Naive B cell (primary cell): ENCODE results near the gene PDIK1L. TPM values are rescaled to one million over a fixed set of nuclear protein-coding genes. Genes with fewer than 3 reads are reported as not detected.
A peak's percentile ranks its signal among the peaks of the same experiment; 100 is the strongest.

Experiments used
- ATAC-seq, 2 donors: fragments of 150-1000 bp; cut with Tn5 transposase; 2 replicates each; pipeline ENCODE4 v1.10.0; 2021; ENCODE audit warnings: low read depth in 2 of 2, mild to moderate bottlenecking in 2 of 2, moderate library complexity in 2 of 2
- DNase-seq: peaks from one replicate; pipeline ENCODE4 v3.0.0; 2022
- H3K27ac Mint-ChIP-seq, 6 donors: one replicate each; pipeline ENCODE4 v1.8.0; 2020 to 2022; ENCODE audit warnings: mild to moderate bottlenecking in 6 of 6, mixed read lengths in 6 of 6, moderate library complexity in 5 of 6, inconsistent platforms in 2 of 6
- H3K27me3 Mint-ChIP-seq, 3 donors: one replicate each; pipeline ENCODE4 v1.8.0; 2021 to 2022; ENCODE audit warnings: mixed read lengths in 3 of 3, mild to moderate bottlenecking in 1 of 3
- H3K36me3 Mint-ChIP-seq, 2 donors: one replicate each; pipeline ENCODE4 v1.8.0; 2020 to 2022; ENCODE audit warnings: mixed read lengths in 2 of 2, inconsistent platforms in 1 of 2, mild to moderate bottlenecking in 1 of 2
- H3K4me1 Mint-ChIP-seq, 3 donors: one replicate each; pipeline ENCODE4 v1.8.0; 2020 to 2022; ENCODE audit warnings: mixed read lengths in 3 of 3, inconsistent platforms in 1 of 3, mild to moderate bottlenecking in 1 of 3, moderate library complexity in 1 of 3
- H3K4me3 Mint-ChIP-seq, 8 donors: one replicate each; pipeline ENCODE4 v1.8.0; 2020 to 2022; ENCODE audit warnings: mild to moderate bottlenecking in 8 of 8, mixed read lengths in 8 of 8, moderate library complexity in 8 of 8, inconsistent platforms in 2 of 8
- H3K9me3 Mint-ChIP-seq, 7 donors: one replicate each; pipeline ENCODE4 v1.8.0; 2020 to 2022; ENCODE audit warnings: mixed read lengths in 7 of 7, mild to moderate bottlenecking in 5 of 7, inconsistent platforms in 2 of 7, moderate library complexity in 1 of 7
- polyA plus RNA-seq, 6 donors: library from polyadenylated mRNA; unstranded; fragments of 300-500 nt; fragmentation: Illumina TruSeq; gene quantifications; one replicate each; pipeline ENCODE4 v1.2.3, GENCODE V29; 2021; ENCODE audit warnings: low read depth in 6 of 6

PDIK1L gene
- polyA plus RNA-seq, 6 donors from 2014 or later: 3.2 to 6.0 (median 4.9) TPM

DNA sequence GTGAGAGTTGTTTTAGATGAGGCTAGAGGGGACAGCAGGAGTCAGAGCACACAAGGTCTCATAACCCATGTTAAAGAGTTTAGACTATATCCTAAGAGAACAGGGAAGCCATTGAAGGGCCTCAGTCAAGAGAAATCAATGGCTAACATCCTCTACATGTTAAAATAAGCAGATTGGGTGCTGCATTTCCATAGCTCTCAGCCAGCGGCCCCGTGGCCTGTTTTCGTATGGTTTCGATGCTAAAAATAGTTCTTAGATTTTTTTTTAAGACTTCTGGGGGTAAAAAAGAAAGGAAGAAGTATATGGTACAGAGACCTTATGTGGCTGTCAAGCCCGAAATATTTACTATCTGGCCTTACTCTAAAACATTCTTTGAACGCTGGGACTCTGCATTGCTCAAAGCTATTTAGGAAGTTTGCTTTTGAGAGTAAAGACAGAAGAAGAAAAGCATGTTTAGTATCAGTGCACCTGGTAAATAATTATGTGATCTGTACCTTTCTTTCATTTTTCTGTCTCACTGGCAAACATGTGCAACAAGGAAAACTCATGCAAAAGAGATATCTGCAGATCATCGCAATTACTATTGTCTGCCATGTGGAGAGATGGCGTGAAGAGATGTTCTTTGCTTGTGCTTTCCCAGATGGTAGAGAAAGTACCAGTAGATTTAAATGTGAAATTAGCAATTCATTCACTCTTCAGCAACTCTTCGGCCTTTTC, 8.4 kb downstream of the PDIK1L start:
- Mint-ChIP-seq H3K4me3 (peak overlapping the region in 1 of 8 donors; percentile 9), H3K36me3 (no peaks in the 10 kb centered on the region), H3K4me1 (peaks cover 11 to 28% (median 21%) of the 10 kb centered on the region in 3 donors), H3K27ac (peak overlapping the region in 4 of 6 donors; percentile 19 to 87 (median 76)), H3K27me3 (no peaks in the 10 kb centered on the region), H3K9me3 (no peaks in the 10 kb centered on the region)
- no peak for ATAC-seq
- DNase-seq: no peak

GRCh38 chr1:26121854-26122773, 10.5 kb downstream of the PDIK1L start:
- no peaks in the 10 kb centered on the region for H3K36me3 Mint-ChIP-seq
- H3K4me1 Mint-ChIP-seq: peaks cover 16 to 32% (median 28%) of the 10 kb centered on the region in 3 donors
- no peaks in the 10 kb centered on the region for H3K9me3 Mint-ChIP-seq
- H3K4me3 Mint-ChIP-seq: no peak overlapping the region
- ATAC-seq: no peak
- no peak for DNase-seq
- no peak overlapping the region for H3K27ac Mint-ChIP-seq
- H3K27me3 Mint-ChIP-seq: no peaks in the 10 kb centered on the region

- H3K36me3 Mint-ChIP-seq: no peaks in the 10 kb centered on the region
- ATAC-seq (no peak), DNase-seq (no peak)
- peak overlapping the region in 1 of 6 donors; percentile 63 for H3K27ac Mint-ChIP-seq
- no peak overlapping the region for H3K4me3 Mint-ChIP-seq
- H3K4me1 Mint-ChIP-seq: peaks cover 24 to 40% (median 30%) of the 10 kb centered on the region in 3 donors
- H3K9me3 Mint-ChIP-seq: no peaks in the 10 kb centered on the region
- no peaks in the 10 kb centered on the region for H3K27me3 Mint-ChIP-seq
These were observed 11.7 kb downstream of the PDIK1L start for GRCh38 chr1:26122988-26123973.

DNA sequence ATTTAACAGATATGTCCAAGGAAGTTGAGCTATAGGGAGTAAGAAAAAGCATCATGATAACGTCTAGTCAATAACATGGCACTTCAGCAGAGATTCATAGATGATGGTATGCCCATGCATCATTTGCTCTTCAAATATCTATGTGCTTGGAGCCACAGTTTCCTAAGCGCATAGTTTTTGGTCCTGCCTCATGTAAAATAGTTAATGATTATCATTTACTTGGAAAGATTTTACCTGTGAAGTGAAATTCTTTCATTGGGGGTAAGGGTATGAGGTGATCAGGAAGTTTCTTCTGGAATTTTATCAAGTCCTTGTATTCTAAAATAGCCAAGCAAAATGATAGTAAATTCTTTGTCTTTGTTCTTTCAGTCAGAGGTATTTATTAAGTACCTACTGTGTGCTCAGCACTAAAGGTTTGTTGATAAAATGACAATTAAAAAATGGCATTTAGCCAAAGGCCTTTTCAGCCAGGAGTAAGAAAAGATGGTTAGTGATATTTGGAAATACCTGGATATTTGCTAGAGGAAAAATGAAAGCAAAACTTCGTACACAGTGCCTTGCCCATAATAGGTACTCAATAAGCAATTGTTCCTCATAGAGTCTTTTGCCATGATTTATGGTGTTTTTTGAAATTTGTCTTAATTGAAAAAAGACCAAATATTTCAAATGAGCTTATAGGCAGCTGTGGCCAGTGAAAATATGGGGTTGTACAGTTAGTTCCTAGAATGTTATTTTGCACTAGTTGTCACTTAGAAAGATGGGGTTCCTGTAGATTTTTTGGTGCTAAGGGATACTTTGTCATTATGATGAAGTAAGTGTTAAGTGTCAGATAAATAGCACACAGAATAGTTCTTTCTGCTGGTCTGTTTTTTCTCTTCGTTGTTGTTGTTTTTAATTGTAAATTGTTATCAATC, 13.1 kb downstream of the PDIK1L start:
- H3K9me3 Mint-ChIP-seq: no peaks in the 10 kb centered on the region
- H3K36me3 Mint-ChIP-seq: no peaks in the 10 kb centered on the region
- H3K4me1 Mint-ChIP-seq: peaks cover 22 to 33% (median 23%) of the 10 kb centered on the region in 3 donors
- DNase-seq (no peak), ATAC-seq (no peak)
- no peak overlapping the region for H3K4me3 Mint-ChIP-seq
- H3K27ac Mint-ChIP-seq: no peak overlapping the region
- no peaks in the 10 kb centered on the region for H3K27me3 Mint-ChIP-seq

DNA sequence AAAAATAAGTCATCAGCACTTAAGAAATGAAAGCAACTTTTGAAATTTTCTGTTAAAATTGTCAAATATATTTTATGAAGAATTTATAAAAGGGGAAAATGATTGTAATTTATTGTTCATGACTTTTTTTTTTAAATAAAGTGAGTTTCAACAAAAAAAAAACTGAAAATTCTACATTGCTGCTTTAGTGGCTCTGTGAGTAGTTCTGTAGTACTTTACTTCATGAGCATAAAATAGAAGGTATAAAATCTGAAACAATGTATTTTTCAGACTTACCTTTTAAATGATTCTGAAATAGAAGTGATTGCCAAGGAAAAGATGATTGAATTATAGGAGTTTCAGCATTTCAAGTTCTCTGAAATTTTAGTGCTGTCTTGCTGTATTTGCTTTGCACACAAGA, 13.8 kb downstream of the PDIK1L start:
- H3K27ac Mint-ChIP-seq: no peak overlapping the region

DNA sequence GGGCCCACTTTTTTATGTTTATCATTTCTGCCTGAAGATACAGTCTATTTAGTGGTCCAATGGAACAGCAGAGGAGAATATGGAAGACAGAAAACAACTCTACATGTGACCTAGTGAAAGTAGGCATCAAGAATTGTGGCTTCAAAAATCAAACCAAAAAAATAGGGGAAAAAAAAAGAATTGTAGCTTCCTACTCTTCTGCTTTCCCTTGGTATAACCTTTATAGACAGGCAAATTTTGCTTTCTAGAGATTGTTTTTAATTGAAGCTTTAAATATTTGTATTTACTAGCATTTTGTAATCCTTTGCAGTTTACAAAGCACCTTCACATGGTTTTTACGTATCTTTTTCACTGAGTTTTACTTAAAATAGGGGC, 14.3 kb downstream of the PDIK1L start:
- H3K4me1 Mint-ChIP-seq: peaks cover 14 to 25% (median 18%) of the 10 kb centered on the region in 3 donors
- no peak for ATAC-seq
- no peaks in the 10 kb centered on the region for H3K27me3 Mint-ChIP-seq
- no peaks in the 10 kb centered on the region for H3K9me3 Mint-ChIP-seq
- no peak for DNase-seq
- no peaks in the 10 kb centered on the region for H3K36me3 Mint-ChIP-seq
- H3K4me3 Mint-ChIP-seq: peak overlapping the region in 1 of 8 donors; percentile 15
- H3K27ac Mint-ChIP-seq: peak overlapping the region in 3 of 6 donors; percentile 33 to 41 (median 33)

More for the DNA sequence above, 13.8 kb downstream of the PDIK1L start:
- Mint-ChIP-seq H3K4me1 (peaks cover 15 to 26% (median 18%) of the 10 kb centered on the region in 3 donors), H3K27me3 (no peaks in the 10 kb centered on the region), H3K9me3 (no peaks in the 10 kb centered on the region), H3K36me3 (no peaks in the 10 kb centered on the region), H3K4me3 (no peak overlapping the region)
- DNase-seq (no peak), ATAC-seq (no peak)

DNA sequence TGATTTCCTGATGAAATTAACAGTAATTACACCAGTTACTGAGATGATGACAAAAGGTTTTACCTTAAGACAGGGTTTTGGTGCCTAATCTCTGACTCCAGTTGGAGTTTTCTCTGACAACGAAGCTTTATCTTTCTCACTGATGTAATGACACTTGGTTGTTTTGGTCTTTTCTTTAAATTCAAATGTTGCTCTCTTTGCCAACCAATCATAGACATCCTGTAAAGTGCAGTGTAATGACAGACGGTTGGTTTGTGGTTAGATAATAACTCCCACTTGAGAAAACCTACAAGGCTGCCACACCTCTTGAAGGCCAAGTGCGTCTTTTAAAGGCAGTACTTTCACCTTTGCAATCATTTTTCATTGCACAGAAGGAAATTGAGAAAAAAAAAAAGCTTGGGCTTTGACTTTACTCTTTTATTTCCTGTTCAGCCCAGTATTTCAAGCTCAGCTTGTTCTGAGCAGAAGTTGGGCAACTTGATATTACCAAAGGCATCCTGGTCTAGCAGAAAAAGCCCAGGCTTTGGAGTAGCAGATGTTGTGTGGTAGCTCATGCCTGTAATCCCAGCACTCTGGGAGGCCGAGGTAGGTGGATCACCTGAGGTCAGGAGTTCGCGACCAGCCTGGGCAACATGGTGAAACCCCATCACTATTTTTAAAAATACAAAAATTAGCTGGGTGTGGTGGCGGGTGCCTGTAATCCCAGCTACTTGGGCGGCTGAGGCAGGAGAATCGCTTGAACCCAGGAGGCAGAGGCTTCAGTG, 14.9 kb downstream of the PDIK1L start:
- Mint-ChIP-seq H3K9me3 (no peaks in the 10 kb centered on the region), H3K36me3 (no peaks in the 10 kb centered on the region), H3K27me3 (peaks cover 0 to 6% (median 2%) of the 10 kb centered on the region in 3 donors), H3K4me3 (peak overlapping the region in 4 of 8 donors; percentile 15 to 44 (median 32)), H3K4me1 (peaks cover 14 to 25% (median 18%) of the 10 kb centered on the region in 3 donors), H3K27ac (peak overlapping the region in 4 of 6 donors; percentile 39 to 70 (median 46))
- peak; percentile 55 for DNase-seq
- ATAC-seq: peak; percentile 92 to 94

GRCh38 chr1:26127235-26128163, 15.9 kb downstream of the PDIK1L start:
- DNase-seq (no peak), ATAC-seq (no peak)
- Mint-ChIP-seq H3K27me3 (peaks cover 0 to 9% (median 6%) of the 10 kb centered on the region in 3 donors), H3K4me1 (peaks cover 14 to 25% (median 18%) of the 10 kb centered on the region in 3 donors), H3K36me3 (no peaks in the 10 kb centered on the region), H3K4me3 (peak overlapping the region in 3 of 8 donors; percentile 7 to 44 (median 44)), H3K9me3 (no peaks in the 10 kb centered on the region), H3K27ac (peak overlapping the region in 2 of 6 donors; percentile 33)

DNA sequence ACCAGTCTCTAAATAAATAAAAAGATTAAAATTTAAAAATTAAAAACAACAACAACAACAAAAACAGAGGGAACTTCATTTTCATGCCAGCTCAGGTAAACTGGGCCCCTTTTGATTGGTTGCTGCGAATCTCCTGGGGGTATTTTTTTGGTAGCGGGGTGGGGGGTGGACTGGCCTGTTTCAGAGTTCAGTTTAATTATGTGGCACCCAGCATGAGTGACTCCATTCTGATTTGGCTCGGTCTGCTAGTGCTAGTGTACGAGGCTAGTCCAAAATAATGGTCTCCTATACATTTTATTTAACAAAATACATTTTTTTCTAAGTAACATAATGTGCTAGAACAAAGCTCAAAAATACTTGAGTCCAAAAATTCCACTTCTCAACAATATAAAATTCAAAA, 18.2 kb downstream of the PDIK1L start:
- no peak overlapping the region for H3K27ac Mint-ChIP-seq
- ATAC-seq (no peak), DNase-seq (no peak)
- no peak overlapping the region for H3K4me3 Mint-ChIP-seq
- H3K9me3 Mint-ChIP-seq: peaks cover 0 to 9% (median 2%) of the 10 kb centered on the region in 7 donors
- peaks cover 9 to 25% (median 18%) of the 10 kb centered on the region in 3 donors for H3K4me1 Mint-ChIP-seq
- H3K27me3 Mint-ChIP-seq: peaks cover 0 to 9% (median 6%) of the 10 kb centered on the region in 3 donors
- no peaks in the 10 kb centered on the region for H3K36me3 Mint-ChIP-seq

GRCh38 chr1:26130695-26131094, 19.1 kb downstream of the PDIK1L start:
- H3K27ac Mint-ChIP-seq: peak overlapping the region in 1 of 6 donors; percentile 86
- no peaks in the 10 kb centered on the region for H3K36me3 Mint-ChIP-seq
- ATAC-seq: no peak
- DNase-seq: no peak
- H3K4me3 Mint-ChIP-seq: no peak overlapping the region
- peaks cover 0 to 9% (median 6%) of the 10 kb centered on the region in 3 donors for H3K27me3 Mint-ChIP-seq
- peaks cover 9 to 25% (median 18%) of the 10 kb centered on the region in 3 donors for H3K4me1 Mint-ChIP-seq
- peaks cover 0 to 15% (median 2%) of the 10 kb centered on the region in 7 donors for H3K9me3 Mint-ChIP-seq
